Body of pancreas (tissue), 4 donors: Measurements from ENCODE around the gene EGLN3. TPM values are rescaled to one million over a fixed set of nuclear protein-coding genes. Genes with fewer than 3 reads are reported as not detected.

Experiments
- ATAC-seq: fragments of 150-250 bp; one replicate; pipeline ENCODE4 v1.9.1; 2016
- DNase-seq, 4 donors: peaks; one replicate each; pipeline ENCODE4 v3.0.0-alpha.2; 2019
- H3K27ac ChIP-seq, 4 donors: fragments of 200-600 bp; sonication (generic); 1 replicate in 3 of 4; 2 replicates in 1 of 4; pipeline versions ENCODE4 v1.5.1 to v1.6.1; 2016 to 2019; ENCODE audit warnings: mild to moderate bottlenecking in 1 of 4, mixed read lengths in 1 of 4, moderate library complexity in 1 of 4
- H3K27me3 ChIP-seq, 2 donors: fragments of 200-600 bp; sonication (generic); one replicate each; pipeline ENCODE4 v1.6.0; 2016; ENCODE audit warnings: mild to moderate bottlenecking in 1 of 2
- H3K36me3 ChIP-seq, 2 donors: fragments of 200-600 bp; sonication (generic); replicated peaks in 1 of 2; 2 replicates each; pipeline ENCODE4 v1.5.1; 2016; ENCODE audit warnings: low read depth in 2 of 2; ENCODE audit not compliant: insufficient read depth in 1 of 2
- H3K4me1 ChIP-seq: fragments of 200-600 bp; sonication (generic); one replicate; pipeline ENCODE4 v1.6.0; 2016
- H3K4me3 ChIP-seq, 2 donors: fragments of 200-600 bp; sonication (generic); 1 replicate in 1 of 2; 2 replicates in 1 of 2; pipeline ENCODE4 v1.5.1; 2016 to 2019
- H3K9me3 ChIP-seq, 3 donors: fragments of 200-600 bp; sonication (generic); 1 replicate in 2 of 3; 2 replicates in 1 of 3; pipeline ENCODE4 v1.5.1; 2016
- POLR2A ChIP-seq, 3 donors: fragments of 450-650 bp; IDR thresholded peaks; one replicate each; pipeline ENCODE4 v1.6.1; 2016; ENCODE audit warnings: antibody characterized with exemption in 3 of 3, mild to moderate bottlenecking in 2 of 3
- WGBS, 2 donors: methylation state at CpG; one replicate each; pipeline ENCODE4 v1.1.5; 2017; 5-methylcytosine and 5-hydroxymethylcytosine counted together
- intact Hi-C: fragments of 100-400 bp; cut with DNase I; formaldehyde crosslinking; loops from one replicate; pipeline ENCODE4 v1.15.1; 2023
- total RNA-seq, 2 donors: library from RNA; depleted of rRNA; stranded (reverse); fragments of >200 nt; gene quantifications; one replicate each; pipeline ENCODE4 v1.1.0, GENCODE V29; 2016
- TF ChIP-seq, protein P1 (sequence below), 7 experiments: fragments of 450-650 bp in 4 of 7; fragments of 200-600 bp in 3 of 7; sonication (generic) in 3 of 7; IDR thresholded peaks; one replicate each; pipeline ENCODE4 v1.5.1; 2016 to 2019; ENCODE audit warnings: antibody characterized with exemption in 7 of 7

Gene EGLN3
- total RNA-seq, 2 donors from 2014 or later = 2.0 to 7.0 TPM

DNA sequence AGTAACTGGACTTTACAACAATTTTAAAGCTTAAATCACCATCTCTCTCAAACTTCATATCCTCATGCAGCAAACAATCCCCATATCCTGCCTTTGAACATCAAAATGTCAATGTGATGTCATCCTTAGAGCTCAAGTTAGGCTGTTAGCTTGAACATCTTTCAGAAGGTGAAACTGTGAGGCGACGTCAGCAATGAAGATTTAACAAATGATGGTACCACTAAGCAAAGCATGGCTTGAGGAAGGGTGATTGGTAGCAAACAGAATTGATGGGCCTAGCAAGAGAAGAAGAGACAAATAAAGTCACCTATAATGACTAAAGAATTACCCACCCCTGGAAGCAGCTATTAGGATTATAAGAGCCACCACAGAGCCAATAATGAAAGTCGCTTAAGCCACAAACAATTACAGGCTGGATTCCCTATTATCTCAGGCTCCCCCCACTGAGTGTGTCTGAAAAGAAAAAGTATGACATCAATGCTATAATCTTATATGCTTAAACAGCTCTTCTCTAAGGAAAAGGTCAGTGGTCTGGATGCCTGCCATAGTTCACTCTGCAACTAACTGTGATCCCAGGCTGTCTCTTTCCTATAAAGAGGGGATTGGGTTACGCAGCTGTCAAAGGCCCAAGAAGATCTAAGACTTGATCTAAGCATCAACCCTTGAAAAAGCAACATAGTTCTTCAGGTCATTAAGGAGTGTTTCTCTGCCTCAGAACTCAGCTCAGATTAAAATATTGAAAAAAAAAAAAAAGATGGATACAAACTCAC lies 18.1 kb downstream of the EGLN3 start:
- TF ChIP-seq, protein P1, sequence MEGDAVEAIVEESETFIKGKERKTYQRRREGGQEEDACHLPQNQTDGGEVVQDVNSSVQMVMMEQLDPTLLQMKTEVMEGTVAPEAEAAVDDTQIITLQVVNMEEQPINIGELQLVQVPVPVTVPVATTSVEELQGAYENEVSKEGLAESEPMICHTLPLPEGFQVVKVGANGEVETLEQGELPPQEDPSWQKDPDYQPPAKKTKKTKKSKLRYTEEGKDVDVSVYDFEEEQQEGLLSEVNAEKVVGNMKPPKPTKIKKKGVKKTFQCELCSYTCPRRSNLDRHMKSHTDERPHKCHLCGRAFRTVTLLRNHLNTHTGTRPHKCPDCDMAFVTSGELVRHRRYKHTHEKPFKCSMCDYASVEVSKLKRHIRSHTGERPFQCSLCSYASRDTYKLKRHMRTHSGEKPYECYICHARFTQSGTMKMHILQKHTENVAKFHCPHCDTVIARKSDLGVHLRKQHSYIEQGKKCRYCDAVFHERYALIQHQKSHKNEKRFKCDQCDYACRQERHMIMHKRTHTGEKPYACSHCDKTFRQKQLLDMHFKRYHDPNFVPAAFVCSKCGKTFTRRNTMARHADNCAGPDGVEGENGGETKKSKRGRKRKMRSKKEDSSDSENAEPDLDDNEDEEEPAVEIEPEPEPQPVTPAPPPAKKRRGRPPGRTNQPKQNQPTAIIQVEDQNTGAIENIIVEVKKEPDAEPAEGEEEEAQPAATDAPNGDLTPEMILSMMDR (IDR thresholded peaks at IDR 0.05) = no peak
- no peak for TF ChIP-seq POLR2A (IDR thresholded peaks at IDR 0.05)
- Histone ChIP-seq H3K9me3 (no peaks in the 10 kb centered on the region), H3K36me3 (no peaks in the 10 kb centered on the region), H3K27me3 (no peaks in the 10 kb centered on the region), H3K4me3 (no peak overlapping the region), H3K27ac (no peak overlapping the region), H3K4me1 (peaks cover 2% of the 10 kb centered on the region)
- intact Hi-C loops = no loop called here
- ATAC-seq = no peak
- WGBS, 2 donors = 94 to 95% methylated on average over 4 of the region's 4 CpGs
- no peak for DNase-seq

DNA sequence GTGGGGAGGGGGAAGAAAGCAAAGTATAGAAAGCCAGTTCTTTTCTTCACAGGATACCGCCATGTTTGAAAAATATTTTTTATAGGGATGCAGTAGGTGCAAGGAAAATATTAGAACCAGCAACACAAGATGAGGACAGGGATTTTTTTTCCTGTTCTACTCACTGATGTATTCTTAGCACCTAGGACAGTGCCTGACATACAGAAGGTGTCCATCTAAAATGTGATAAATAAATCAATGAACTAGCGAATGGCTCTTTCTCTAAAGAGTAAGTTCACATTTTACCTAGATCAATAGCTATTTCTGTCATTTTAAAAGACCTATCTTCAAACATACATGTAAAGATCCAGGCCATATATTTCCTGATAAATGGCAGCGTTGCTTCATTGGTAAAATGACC lies 18.8 kb downstream of the EGLN3 start:
- Histone ChIP-seq H3K36me3 (no peaks in the 10 kb centered on the region), H3K4me3 (no peak overlapping the region), H3K9me3 (no peaks in the 10 kb centered on the region), H3K4me1 (no peaks in the 10 kb centered on the region), H3K27ac (no peak overlapping the region), H3K27me3 (no peaks in the 10 kb centered on the region)
- intact Hi-C loops = no loop called here
- no peak for TF ChIP-seq POLR2A (IDR thresholded peaks at IDR 0.05)
- TF ChIP-seq, protein P1 (IDR thresholded peaks at IDR 0.05) = no peak
- 90 to 94% methylated on average over 3 of the region's 3 CpGs for WGBS, 2 donors
- no peak for DNase-seq
- no peak for ATAC-seq

DNA sequence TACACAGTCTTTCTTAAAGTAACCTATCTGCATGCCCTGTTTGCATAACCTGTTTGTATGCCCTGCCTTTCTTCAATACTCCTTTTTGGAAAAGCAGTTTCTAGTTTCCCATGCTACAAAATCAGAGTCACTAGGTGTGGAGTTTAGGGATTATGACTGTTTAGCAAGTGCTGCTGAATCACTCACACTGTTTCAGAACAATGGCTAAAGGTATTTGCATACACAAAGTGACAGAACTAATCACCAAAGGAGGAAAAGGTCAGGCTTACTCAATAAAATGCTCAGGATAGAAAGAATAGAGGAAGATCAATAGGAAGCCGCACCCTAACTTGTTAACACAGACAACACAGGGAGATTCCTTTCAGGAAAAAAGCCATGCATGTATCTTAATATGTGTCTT lies 19.4 kb downstream of the EGLN3 start:
- intact Hi-C loops = no loop called here
- H3K36me3 ChIP-seq = no peaks in the 10 kb centered on the region
- no peak overlapping the region for H3K4me3 ChIP-seq
- H3K9me3 ChIP-seq = no peaks in the 10 kb centered on the region
- H3K27ac ChIP-seq = no peak overlapping the region
- DNase-seq = no peak
- no peaks in the 10 kb centered on the region for H3K4me1 ChIP-seq
- ATAC-seq = no peak
- WGBS, 2 donors = 95% methylated on average over 1 of the region's 1 CpG
- no peak for TF ChIP-seq POLR2A (IDR thresholded peaks at IDR 0.05)
- TF ChIP-seq, protein P1 (IDR thresholded peaks at IDR 0.05) = no peak
- no peaks in the 10 kb centered on the region for H3K27me3 ChIP-seq

DNA sequence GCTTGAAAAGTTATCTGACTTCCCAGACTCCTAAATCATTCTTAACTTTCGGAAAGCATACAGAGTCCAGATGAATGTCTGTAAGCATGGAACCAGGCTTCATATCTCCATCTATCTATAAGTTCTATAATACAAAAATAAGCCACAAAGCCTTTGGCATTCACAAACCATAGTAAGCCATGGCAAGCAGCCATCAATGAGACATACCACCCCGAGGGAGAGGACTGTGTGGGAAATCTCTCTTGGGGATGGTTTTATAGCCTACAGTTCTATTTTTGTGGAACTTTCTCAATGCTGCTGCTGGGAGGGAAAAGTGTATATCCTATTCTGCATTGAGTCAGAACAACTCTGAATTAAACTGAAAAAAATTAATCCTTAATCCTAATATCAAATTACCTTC lies 20.4 kb downstream of the EGLN3 start:
- no peak overlapping the region for H3K4me3 ChIP-seq
- WGBS, 2 donors = 67 to 77% methylated on average over 2 of the region's 2 CpGs
- no peak for TF ChIP-seq POLR2A (IDR thresholded peaks at IDR 0.05)
- TF ChIP-seq, protein P1 (IDR thresholded peaks at IDR 0.05) = no peak
- H3K36me3 ChIP-seq = no peaks in the 10 kb centered on the region
- H3K4me1 ChIP-seq = no peaks in the 10 kb centered on the region
- peaks cover 0 to 4% of the 10 kb centered on the region in 2 donors for H3K27me3 ChIP-seq
- intact Hi-C loops = no loop called here
- ATAC-seq (no peak), DNase-seq (no peak)
- H3K27ac ChIP-seq = no peak overlapping the region
- no peaks in the 10 kb centered on the region for H3K9me3 ChIP-seq
